ENCODE data around the gene DMD.

DMD gene

DNA sequence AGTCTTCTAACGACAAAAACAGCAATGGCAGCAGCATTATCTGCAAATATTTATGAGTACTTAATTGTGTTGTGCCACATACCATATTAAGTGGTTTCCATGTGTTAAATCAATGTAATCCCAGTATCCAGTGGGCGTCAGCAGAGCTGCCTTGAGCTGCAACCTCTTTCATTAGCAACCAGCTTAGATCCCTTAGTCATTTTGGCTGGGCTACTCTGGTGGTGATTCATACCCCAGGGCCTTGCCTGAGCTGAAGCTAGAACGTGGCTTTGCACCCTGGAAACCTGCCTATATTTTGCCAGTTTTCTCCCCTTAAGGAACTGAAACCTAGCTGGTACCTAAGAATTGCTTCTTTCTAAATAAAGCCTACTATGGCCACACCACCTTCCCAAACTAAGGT is 1665.2 kb downstream of the DMD start:
- Histone ChIP-seq H4K20me1 (ENCODE audit: insufficient read depth, low read length) (no peaks in the 10 kb centered on the region), H3K27me3 (ENCODE audit: low read depth, low read length) (no peaks in the 10 kb centered on the region), H3K36me3 (replicated peaks; ENCODE audit: low read depth, low read length) (no peaks in the 10 kb centered on the region), H3K9ac (ENCODE audit: low read length) (no peak overlapping the region), H3K4me3 (ENCODE audit: low read length) (no peak overlapping the region), H3K79me2 (ENCODE audit: low read length) (no peaks in the 10 kb centered on the region), H2AFZ (ENCODE audit: low read depth, low read length) (no peak overlapping the region), H3K9me3 (ENCODE audit: insufficient read depth, low read length) (no peaks in the 10 kb centered on the region), H3K4me1 (ENCODE audit: low read length) (peaks cover 17% of the 10 kb centered on the region), H3K27ac (ENCODE audit: low read length) (no peak overlapping the region), H3K4me2 (ENCODE audit: low read length) (no peak overlapping the region)
- TF ChIP-seq CTCF (IDR thresholded peaks at IDR 0.05; ENCODE audit: low read depth, low read length) (no peak), EZH2phosphoT487 (IDR thresholded peaks at IDR 0.05; ENCODE audit: low read depth) (no peak)

DNA sequence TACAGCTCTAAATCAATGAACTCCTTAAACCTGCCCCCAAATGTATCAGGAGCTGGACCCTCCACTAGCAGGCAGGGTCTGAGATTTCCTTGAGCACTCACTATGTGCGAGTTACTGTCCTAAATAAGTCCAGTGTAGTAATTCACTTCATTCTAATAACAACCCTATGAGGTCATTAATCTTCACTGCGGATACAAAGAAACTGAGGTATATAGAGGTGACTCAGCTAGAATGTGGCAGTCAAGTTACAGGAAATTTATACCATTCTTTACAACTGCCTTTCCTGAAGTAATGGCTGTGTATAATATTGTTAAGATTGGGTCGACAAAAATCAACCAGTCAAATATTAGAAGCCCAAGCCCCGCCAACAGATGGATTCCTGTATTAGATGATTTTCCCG is 1665.6 kb downstream of the DMD start:
- Histone ChIP-seq H3K4me3 (ENCODE audit: low read length) (no peak overlapping the region), H3K79me2 (ENCODE audit: low read length) (no peaks in the 10 kb centered on the region), H3K4me2 (ENCODE audit: low read length) (no peak overlapping the region), H3K9ac (ENCODE audit: low read length) (no peak overlapping the region), H4K20me1 (ENCODE audit: insufficient read depth, low read length) (no peaks in the 10 kb centered on the region), H3K27me3 (ENCODE audit: low read depth, low read length) (no peaks in the 10 kb centered on the region), H2AFZ (ENCODE audit: low read depth, low read length) (no peak overlapping the region), H3K9me3 (ENCODE audit: insufficient read depth, low read length) (no peaks in the 10 kb centered on the region), H3K36me3 (replicated peaks; ENCODE audit: low read depth, low read length) (no peaks in the 10 kb centered on the region), H3K27ac (ENCODE audit: low read length) (no peak overlapping the region), H3K4me1 (ENCODE audit: low read length) (peaks cover 17% of the 10 kb centered on the region)
- TF ChIP-seq EZH2phosphoT487 (IDR thresholded peaks at IDR 0.05; ENCODE audit: low read depth) (no peak), CTCF (IDR thresholded peaks at IDR 0.05; ENCODE audit: low read depth, low read length) (no peak)

- no peak overlapping the region for H2AFZ ChIP-seq (ENCODE audit: low read depth, low read length)
- TF ChIP-seq CTCF (IDR thresholded peaks at IDR 0.05; ENCODE audit: low read depth, low read length) = no peak
- no peak for TF ChIP-seq EZH2phosphoT487 (IDR thresholded peaks at IDR 0.05; ENCODE audit: low read depth)
- H3K4me2 ChIP-seq (ENCODE audit: low read length) = no peak overlapping the region
These were observed 1666.2 kb downstream of the DMD start for GRCh38 chrX:31545191-31545590.

GRCh38 chrX:31543634-31544033 is 1667.7 kb downstream of the DMD start:
- Histone ChIP-seq H3K27me3 (ENCODE audit: low read depth, low read length) (no peaks in the 10 kb centered on the region), H3K9ac (ENCODE audit: low read length) (no peak overlapping the region), H3K36me3 (replicated peaks; ENCODE audit: low read depth, low read length) (no peaks in the 10 kb centered on the region), H4K20me1 (ENCODE audit: insufficient read depth, low read length) (no peaks in the 10 kb centered on the region), H3K79me2 (ENCODE audit: low read length) (no peaks in the 10 kb centered on the region), H3K4me3 (ENCODE audit: low read length) (no peak overlapping the region), H3K4me2 (ENCODE audit: low read length) (no peak overlapping the region), H3K9me3 (ENCODE audit: insufficient read depth, low read length) (no peaks in the 10 kb centered on the region), H2AFZ (ENCODE audit: low read depth, low read length) (no peak overlapping the region), H3K27ac (ENCODE audit: low read length) (no peak overlapping the region), H3K4me1 (ENCODE audit: low read length) (peaks cover 23% of the 10 kb centered on the region)
- TF ChIP-seq EZH2phosphoT487 (IDR thresholded peaks at IDR 0.05; ENCODE audit: low read depth) = no peak
- no peak for TF ChIP-seq CTCF (IDR thresholded peaks at IDR 0.05; ENCODE audit: low read depth, low read length)

More at GRCh38 chrX:31545191-31545590, 1666.2 kb downstream of the DMD start:
- no peak overlapping the region for H3K4me3 ChIP-seq (ENCODE audit: low read length)
- no peak overlapping the region for H3K9ac ChIP-seq (ENCODE audit: low read length)
- H3K36me3 ChIP-seq (replicated peaks; ENCODE audit: low read depth, low read length) = no peaks in the 10 kb centered on the region
- H4K20me1 ChIP-seq (ENCODE audit: insufficient read depth, low read length) = no peaks in the 10 kb centered on the region
- no peak overlapping the region for H3K27ac ChIP-seq (ENCODE audit: low read length)
- no peaks in the 10 kb centered on the region for H3K27me3 ChIP-seq (ENCODE audit: low read depth, low read length)
- no peaks in the 10 kb centered on the region for H3K9me3 ChIP-seq (ENCODE audit: insufficient read depth, low read length)
- H3K79me2 ChIP-seq (ENCODE audit: low read length) = no peaks in the 10 kb centered on the region
- peaks cover 21% of the 10 kb centered on the region for H3K4me1 ChIP-seq (ENCODE audit: low read length)

Measured in OCI-LY3 (cell line).